HepG2 (cell line): ENCODE results near the gene EPX. TPM values are rescaled to one million over a fixed set of nuclear protein-coding genes. Genes with fewer than 3 reads are reported as not detected.

Experiments used
- ATF1 ChIP-seq: IDR thresholded peaks from 2 replicates; pipeline ENCODE4 v1.6.1; 2016; ENCODE audit warnings: mild to moderate bottlenecking, control low read depth
- CBX1 ChIP-seq: IDR thresholded peaks from one replicate; pipeline ENCODE4 v1.6.1; 2016; ENCODE audit warnings: antibody characterized with exemption, low read depth
- KDM6A ChIP-seq: IDR thresholded peaks from 2 replicates; pipeline ENCODE4 v1.6.1; 2016; ENCODE audit warnings: low read depth
- NCOA5 ChIP-seq: sonication (generic); formaldehyde crosslinking; IDR thresholded peaks from 2 replicates; pipeline ENCODE4 v1.4.0; 2020; ENCODE audit warnings: missing genetic modification reagents
- NPAS2 ChIP-seq: sonication (generic); formaldehyde crosslinking; IDR thresholded peaks from 2 replicates; pipeline ENCODE4 v1.8.0; 2022; ENCODE audit warnings: mild to moderate bottlenecking, missing genetic modification reagents, borderline replicate concordance
- TBP ChIP-seq: sonication (generic); formaldehyde crosslinking; IDR thresholded peaks from 2 replicates; pipeline ENCODE4 v1.5.0; 2020; ENCODE audit warnings: missing genetic modification reagents
- ZNF235 ChIP-seq: sonication (generic); formaldehyde crosslinking; IDR thresholded peaks from 2 replicates; pipeline ENCODE4 v1.8.1; 2023; ENCODE audit warnings: mild to moderate bottlenecking, missing genetic modification reagents, borderline replicate concordance
- ZNF607 ChIP-seq: sonication (generic); formaldehyde crosslinking; IDR thresholded peaks from 2 replicates; pipeline ENCODE4 v1.5.1; 2020; ENCODE audit warnings: missing genetic modification reagents, mild to moderate bottlenecking, borderline replicate concordance
- polyA plus RNA-seq, 8 experiments: library from polyadenylated mRNA; depleted of rRNA in 3 of 8; stranded (reverse) in 7 of 8; unstranded in 1 of 8; fragments of >200 nt; fragmentation: Illumina TruSeq in 4 of 8; extraction: Trizol in 4 of 8; gene quantifications; 2 replicates each; pipeline versions ENCODE4 v1.2.1 to v1.2.3, GENCODE V29; 2011 to 2016; ENCODE audit warnings: low read depth in 4 of 8, missing spikeins in 1 of 8, mixed read lengths in 1 of 8; ENCODE audit not compliant: insufficient read depth in 1 of 8
- total RNA-seq, 5 experiments: library from RNA; depleted of rRNA; stranded (reverse); fragments of >200 nt; fragmentation: Illumina TruSeq; extraction: Trizol; gene quantifications; 2 replicates each; pipeline ENCODE4 v1.2.3, GENCODE V29; 2016; ENCODE audit warnings: low read depth in 1 of 5
- TF ChIP-seq, protein P1 (sequence below): sonication (generic); formaldehyde crosslinking; IDR thresholded peaks from 2 replicates; pipeline ENCODE4 v1.4.0; 2020; ENCODE audit warnings: missing genetic modification reagents
- TF ChIP-seq, protein P2 (sequence below): sonication (generic); formaldehyde crosslinking; IDR thresholded peaks from 2 replicates; pipeline ENCODE4 v1.4.0; 2020; ENCODE audit warnings: missing genetic modification reagents
- TF ChIP-seq, protein P3 (sequence below): sonication (generic); formaldehyde crosslinking; IDR thresholded peaks from 2 replicates; pipeline ENCODE4 v1.5.0; 2020; ENCODE audit warnings: mild to moderate bottlenecking, missing genetic modification reagents, borderline replicate concordance
- TF ChIP-seq, protein P4 (sequence below): sonication (generic); formaldehyde crosslinking; IDR thresholded peaks from 2 replicates; pipeline ENCODE4 v1.5.0; 2020; ENCODE audit warnings: mild to moderate bottlenecking, missing genetic modification reagents
- TF ChIP-seq, protein P5 (sequence below): IDR thresholded peaks from 2 replicates; pipeline ENCODE4 v1.6.1; 2016; ENCODE audit warnings: control low read depth

The EPX gene
- total and polyA plus RNA-seq, 2 of the 13 experiments (the other 11 are each of a cell fraction or from before 2014, with no cell fraction given) = not detected

DNA sequence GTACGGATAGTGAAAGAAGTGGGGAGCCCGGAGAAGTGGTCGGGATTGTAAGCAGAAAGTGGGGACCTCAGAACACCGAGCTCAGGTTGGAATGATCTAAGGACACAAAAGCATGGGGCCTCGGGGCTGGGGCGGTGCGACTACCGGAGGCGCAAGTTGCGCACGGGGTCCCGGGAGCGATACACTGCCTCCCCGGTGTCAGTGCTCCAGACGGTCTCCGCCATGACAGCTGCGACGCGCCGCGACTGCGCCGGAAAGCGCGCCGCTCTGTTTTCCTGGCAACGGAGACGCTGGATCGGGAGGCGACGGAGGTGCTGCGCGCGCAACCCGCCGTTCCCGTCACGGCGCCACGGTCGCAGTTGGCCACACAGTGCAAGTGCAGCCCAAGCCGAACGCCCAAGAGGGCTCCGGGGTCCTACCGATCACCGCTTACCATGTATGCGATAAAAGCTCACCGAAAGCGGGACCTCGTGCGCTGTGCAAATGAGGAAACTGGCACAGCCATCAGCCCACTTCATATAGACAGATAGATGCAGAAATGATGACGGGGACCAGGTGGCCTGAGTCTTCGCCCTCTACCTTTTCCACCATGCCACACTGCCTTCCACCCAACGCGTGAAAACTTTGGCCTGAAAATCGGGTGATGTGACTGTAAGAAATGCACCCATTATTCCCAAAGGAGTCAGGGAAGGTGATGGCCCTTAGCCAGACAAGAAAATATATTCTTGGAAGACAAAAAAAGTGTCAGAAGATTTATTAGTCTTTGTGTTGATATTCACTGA lies 26.7 kb downstream of the EPX start, which contains the start of gene MKS1 (continued):
- TF ChIP-seq KDM6A (CRISPR knock-in tag) (0 out of 2 replicates have a peak, but pooled peaks have one; percentile 8), NPAS2 (CRISPR knock-in tag) (no peak), ATF1 (CRISPR knock-in tag) (peak; percentile 92), ZNF607 (CRISPR knock-in tag) (peak; percentile 86), TBP (CRISPR knock-in tag) (0 out of 2 replicates have a peak, but pooled peaks have one; percentile 40), CBX1 (peak; percentile 92), ZNF235 (CRISPR knock-in tag) (no peak), NCOA5 (CRISPR knock-in tag) (no peak)
- TF ChIP-seq, protein P1, sequence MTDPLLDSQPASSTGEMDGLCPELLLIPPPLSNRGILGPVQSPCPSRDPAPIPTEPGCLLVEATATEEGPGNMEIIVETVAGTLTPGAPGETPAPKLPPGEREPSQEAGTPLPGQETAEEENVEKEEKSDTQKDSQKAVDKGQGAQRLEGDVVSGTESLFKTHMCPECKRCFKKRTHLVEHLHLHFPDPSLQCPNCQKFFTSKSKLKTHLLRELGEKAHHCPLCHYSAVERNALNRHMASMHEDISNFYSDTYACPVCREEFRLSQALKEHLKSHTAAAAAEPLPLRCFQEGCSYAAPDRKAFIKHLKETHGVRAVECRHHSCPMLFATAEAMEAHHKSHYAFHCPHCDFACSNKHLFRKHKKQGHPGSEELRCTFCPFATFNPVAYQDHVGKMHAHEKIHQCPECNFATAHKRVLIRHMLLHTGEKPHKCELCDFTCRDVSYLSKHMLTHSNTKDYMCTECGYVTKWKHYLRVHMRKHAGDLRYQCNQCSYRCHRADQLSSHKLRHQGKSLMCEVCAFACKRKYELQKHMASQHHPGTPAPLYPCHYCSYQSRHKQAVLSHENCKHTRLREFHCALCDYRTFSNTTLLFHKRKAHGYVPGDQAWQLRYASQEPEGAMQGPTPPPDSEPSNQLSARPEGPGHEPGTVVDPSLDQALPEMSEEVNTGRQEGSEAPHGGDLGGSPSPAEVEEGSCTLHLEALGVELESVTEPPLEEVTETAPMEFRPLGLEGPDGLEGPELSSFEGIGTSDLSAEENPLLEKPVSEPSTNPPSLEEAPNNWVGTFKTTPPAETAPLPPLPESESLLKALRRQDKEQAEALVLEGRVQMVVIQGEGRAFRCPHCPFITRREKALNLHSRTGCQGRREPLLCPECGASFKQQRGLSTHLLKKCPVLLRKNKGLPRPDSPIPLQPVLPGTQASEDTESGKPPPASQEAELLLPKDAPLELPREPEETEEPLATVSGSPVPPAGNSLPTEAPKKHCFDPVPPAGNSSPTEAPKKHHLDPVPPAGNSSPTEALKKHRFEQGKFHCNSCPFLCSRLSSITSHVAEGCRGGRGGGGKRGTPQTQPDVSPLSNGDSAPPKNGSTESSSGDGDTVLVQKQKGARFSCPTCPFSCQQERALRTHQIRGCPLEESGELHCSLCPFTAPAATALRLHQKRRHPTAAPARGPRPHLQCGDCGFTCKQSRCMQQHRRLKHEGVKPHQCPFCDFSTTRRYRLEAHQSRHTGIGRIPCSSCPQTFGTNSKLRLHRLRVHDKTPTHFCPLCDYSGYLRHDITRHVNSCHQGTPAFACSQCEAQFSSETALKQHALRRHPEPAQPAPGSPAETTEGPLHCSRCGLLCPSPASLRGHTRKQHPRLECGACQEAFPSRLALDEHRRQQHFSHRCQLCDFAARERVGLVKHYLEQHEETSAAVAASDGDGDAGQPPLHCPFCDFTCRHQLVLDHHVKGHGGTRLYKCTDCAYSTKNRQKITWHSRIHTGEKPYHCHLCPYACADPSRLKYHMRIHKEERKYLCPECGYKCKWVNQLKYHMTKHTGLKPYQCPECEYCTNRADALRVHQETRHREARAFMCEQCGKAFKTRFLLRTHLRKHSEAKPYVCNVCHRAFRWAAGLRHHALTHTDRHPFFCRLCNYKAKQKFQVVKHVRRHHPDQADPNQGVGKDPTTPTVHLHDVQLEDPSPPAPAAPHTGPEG (CRISPR knock-in tag) = no peak
- TF ChIP-seq, protein P2, sequence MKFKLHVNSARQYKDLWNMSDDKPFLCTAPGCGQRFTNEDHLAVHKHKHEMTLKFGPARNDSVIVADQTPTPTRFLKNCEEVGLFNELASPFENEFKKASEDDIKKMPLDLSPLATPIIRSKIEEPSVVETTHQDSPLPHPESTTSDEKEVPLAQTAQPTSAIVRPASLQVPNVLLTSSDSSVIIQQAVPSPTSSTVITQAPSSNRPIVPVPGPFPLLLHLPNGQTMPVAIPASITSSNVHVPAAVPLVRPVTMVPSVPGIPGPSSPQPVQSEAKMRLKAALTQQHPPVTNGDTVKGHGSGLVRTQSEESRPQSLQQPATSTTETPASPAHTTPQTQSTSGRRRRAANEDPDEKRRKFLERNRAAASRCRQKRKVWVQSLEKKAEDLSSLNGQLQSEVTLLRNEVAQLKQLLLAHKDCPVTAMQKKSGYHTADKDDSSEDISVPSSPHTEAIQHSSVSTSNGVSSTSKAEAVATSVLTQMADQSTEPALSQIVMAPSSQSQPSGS (CRISPR knock-in tag) = peak; percentile 33; the same call in 1 of the 2 replicates
- TF ChIP-seq, protein P3, sequence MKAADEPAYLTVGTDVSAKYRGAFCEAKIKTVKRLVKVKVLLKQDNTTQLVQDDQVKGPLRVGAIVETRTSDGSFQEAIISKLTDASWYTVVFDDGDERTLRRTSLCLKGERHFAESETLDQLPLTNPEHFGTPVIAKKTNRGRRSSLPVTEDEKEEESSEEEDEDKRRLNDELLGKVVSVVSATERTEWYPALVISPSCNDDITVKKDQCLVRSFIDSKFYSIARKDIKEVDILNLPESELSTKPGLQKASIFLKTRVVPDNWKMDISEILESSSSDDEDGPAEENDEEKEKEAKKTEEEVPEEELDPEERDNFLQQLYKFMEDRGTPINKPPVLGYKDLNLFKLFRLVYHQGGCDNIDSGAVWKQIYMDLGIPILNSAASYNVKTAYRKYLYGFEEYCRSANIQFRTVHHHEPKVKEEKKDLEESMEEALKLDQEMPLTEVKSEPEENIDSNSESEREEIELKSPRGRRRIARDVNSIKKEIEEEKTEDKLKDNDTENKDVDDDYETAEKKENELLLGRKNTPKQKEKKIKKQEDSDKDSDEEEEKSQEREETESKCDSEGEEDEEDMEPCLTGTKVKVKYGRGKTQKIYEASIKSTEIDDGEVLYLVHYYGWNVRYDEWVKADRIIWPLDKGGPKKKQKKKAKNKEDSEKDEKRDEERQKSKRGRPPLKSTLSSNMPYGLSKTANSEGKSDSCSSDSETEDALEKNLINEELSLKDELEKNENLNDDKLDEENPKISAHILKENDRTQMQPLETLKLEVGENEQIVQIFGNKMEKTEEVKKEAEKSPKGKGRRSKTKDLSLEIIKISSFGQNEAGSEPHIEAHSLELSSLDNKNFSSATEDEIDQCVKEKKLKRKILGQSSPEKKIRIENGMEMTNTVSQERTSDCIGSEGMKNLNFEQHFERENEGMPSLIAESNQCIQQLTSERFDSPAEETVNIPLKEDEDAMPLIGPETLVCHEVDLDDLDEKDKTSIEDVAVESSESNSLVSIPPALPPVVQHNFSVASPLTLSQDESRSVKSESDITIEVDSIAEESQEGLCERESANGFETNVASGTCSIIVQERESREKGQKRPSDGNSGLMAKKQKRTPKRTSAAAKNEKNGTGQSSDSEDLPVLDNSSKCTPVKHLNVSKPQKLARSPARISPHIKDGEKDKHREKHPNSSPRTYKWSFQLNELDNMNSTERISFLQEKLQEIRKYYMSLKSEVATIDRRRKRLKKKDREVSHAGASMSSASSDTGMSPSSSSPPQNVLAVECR (CRISPR knock-in tag) = peak; percentile 99
- TF ChIP-seq, protein P4, sequence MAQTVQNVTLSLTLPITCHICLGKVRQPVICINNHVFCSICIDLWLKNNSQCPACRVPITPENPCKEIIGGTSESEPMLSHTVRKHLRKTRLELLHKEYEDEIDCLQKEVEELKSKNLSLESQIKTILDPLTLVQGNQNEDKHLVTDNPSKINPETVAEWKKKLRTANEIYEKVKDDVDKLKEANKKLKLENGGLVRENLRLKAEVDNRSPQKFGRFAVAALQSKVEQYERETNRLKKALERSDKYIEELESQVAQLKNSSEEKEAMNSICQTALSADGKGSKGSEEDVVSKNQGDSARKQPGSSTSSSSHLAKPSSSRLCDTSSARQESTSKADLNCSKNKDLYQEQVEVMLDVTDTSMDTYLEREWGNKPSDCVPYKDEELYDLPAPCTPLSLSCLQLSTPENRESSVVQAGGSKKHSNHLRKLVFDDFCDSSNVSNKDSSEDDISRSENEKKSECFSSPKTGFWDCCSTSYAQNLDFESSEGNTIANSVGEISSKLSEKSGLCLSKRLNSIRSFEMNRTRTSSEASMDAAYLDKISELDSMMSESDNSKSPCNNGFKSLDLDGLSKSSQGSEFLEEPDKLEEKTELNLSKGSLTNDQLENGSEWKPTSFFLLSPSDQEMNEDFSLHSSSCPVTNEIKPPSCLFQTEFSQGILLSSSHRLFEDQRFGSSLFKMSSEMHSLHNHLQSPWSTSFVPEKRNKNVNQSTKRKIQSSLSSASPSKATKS (CRISPR knock-in tag) = peak; percentile 70; the same call in 1 of the 2 replicates
- TF ChIP-seq, protein P5, sequence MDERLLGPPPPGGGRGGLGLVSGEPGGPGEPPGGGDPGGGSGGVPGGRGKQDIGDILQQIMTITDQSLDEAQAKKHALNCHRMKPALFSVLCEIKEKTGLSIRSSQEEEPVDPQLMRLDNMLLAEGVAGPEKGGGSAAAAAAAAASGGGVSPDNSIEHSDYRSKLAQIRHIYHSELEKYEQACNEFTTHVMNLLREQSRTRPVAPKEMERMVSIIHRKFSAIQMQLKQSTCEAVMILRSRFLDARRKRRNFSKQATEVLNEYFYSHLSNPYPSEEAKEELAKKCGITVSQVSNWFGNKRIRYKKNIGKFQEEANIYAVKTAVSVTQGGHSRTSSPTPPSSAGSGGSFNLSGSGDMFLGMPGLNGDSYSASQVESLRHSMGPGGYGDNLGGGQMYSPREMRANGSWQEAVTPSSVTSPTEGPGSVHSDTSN (CRISPR knock-in tag) = no peak
